ENCODE results near the gene ZNF648. TPM values are rescaled to one million over a fixed set of nuclear protein-coding genes. Genes with fewer than 3 reads are reported as not detected.

The ZNF648 gene
- total RNA-seq, 1 donor = not detected

GRCh38 chr1:182004601-182005000, 56.9 kb downstream of the ZNF648 start:
- DNase-seq (ENCODE audit: low read depth) = no peak
- no peak for TF ChIP-seq CTCF (IDR thresholded peaks at IDR 0.05; ENCODE audit: insufficient read depth, low read length)
- no peak overlapping the region for H3K4me3 ChIP-seq (ENCODE audit: low read depth, low read length)

All from fibroblast of the aortic adventitia (primary cell).